Activated CD8-positive, alpha-beta memory T cell treated with anti-CD3 and anti-CD28 coated beads, Interleukin-2, amount 50 U/mL, for 48 hours (primary cell): ENCODE data around the gene TCAP.
"Not testable (repeated sequence)": the region's sequence is repeated elsewhere in the genome, so short reads cannot be mapped to it uniquely, and the experiment has no call there.

ENCODE experiments used
- DNase-seq: peaks from one replicate; pipeline ENCODE4 v3.0.0-alpha.2; 2020

The TCAP gene

GRCh38 chr17:39706921-39707337, 41.8 kb downstream of the TCAP start:
- no peak for DNase-seq

- DNase-seq: no peak
Observed at GRCh38 chr17:39709319-39709997, 44.3 kb downstream of the TCAP start.

- no peak for DNase-seq
Observed at GRCh38 chr17:39709998-39710964, 45.1 kb downstream of the TCAP start.

GRCh38 chr17:39711071-39711470, 45.9 kb downstream of the TCAP start:
- not testable (repeated sequence) for DNase-seq

GRCh38 chr17:39711851-39712250, 46.7 kb downstream of the TCAP start:
- no peak for DNase-seq

- no peak for DNase-seq
Observed at GRCh38 chr17:39714234-39714633, 49.1 kb downstream of the TCAP start.

- DNase-seq: no peak
Observed at GRCh38 chr17:39715375-39716072, 50.4 kb downstream of the TCAP start.
